HepG2 (cell line): ENCODE measurements around the gene TMED9. TPM values are rescaled to one million over a fixed set of nuclear protein-coding genes. Genes with fewer than 3 reads are reported as not detected.

Source experiments
- ARHGAP35 ChIP-seq: sonication (generic); formaldehyde crosslinking; IDR thresholded peaks from 2 replicates; pipeline ENCODE4 v1.9.0; 2022; ENCODE audit warnings: mild to moderate bottlenecking, inconsistent platforms, moderate library complexity, missing genetic modification reagents, borderline replicate concordance
- CC2D1A ChIP-seq: sonication (generic); formaldehyde crosslinking; IDR thresholded peaks from 2 replicates; pipeline ENCODE4 v1.8.1; 2023; ENCODE audit warnings: mild to moderate bottlenecking, missing genetic modification reagents
- CERS6 ChIP-seq: sonication (generic); formaldehyde crosslinking; IDR thresholded peaks from 2 replicates; pipeline ENCODE4 v1.5.0; 2020; ENCODE audit warnings: missing genetic modification reagents
- GATA4 ChIP-seq: sonication (generic); IDR thresholded peaks from 2 replicates; pipeline ENCODE4 v1.6.1; 2016; ENCODE audit warnings: antibody characterized with exemption, low read depth, borderline replicate concordance
- HCFC1 ChIP-seq: fragments of 150-350 bp; IDR thresholded peaks from 2 replicates; pipeline ENCODE4 v1.6.1; 2014; ENCODE audit warnings: low read depth, low read length
- KDM4B ChIP-seq: sonication (generic); formaldehyde crosslinking; IDR thresholded peaks from 2 replicates; pipeline ENCODE4 v1.4.0; 2020; ENCODE audit warnings: missing genetic modification reagents
- NFIB ChIP-seq: sonication (generic); formaldehyde crosslinking; IDR thresholded peaks from 2 replicates; pipeline ENCODE4 v1.9.0; 2021; ENCODE audit warnings: missing genetic modification reagents, mild to moderate bottlenecking, borderline replicate concordance
- NR3C1 ChIP-seq: sonication (generic); formaldehyde crosslinking; IDR thresholded peaks from 2 replicates; pipeline ENCODE4 v1.4.0; 2020; ENCODE audit warnings: missing genetic modification reagents
- POGZ ChIP-seq: sonication (generic); formaldehyde crosslinking; IDR thresholded peaks from 2 replicates; pipeline ENCODE4 v1.4.0; 2020; ENCODE audit warnings: mild to moderate bottlenecking, missing genetic modification reagents
- PPARG ChIP-seq: conservative IDR thresholded peaks from 2 replicates; pipeline ENCODE4 v1.6.1; 2016; ENCODE audit warnings: missing biosample characterization, missing genetic modification reagents
- SATB2 ChIP-seq: sonication (generic); formaldehyde crosslinking; IDR thresholded peaks from 2 replicates; pipeline ENCODE4 v1.5.0; 2020; ENCODE audit warnings: missing genetic modification reagents
- THAP11 ChIP-seq: IDR thresholded peaks from 2 replicates; pipeline ENCODE4 v1.6.1; 2016; ENCODE audit warnings: missing biosample characterization, missing genetic modification reagents
- XBP1 ChIP-seq: sonication (generic); formaldehyde crosslinking; IDR thresholded peaks from 2 replicates; pipeline ENCODE4 v1.5.0; 2020; ENCODE audit warnings: missing genetic modification reagents
- ZBTB7B ChIP-seq: sonication (generic); formaldehyde crosslinking; IDR thresholded peaks from 2 replicates; pipeline ENCODE4 v1.4.0; 2020; ENCODE audit warnings: missing genetic modification reagents
- ZNF569 ChIP-seq: sonication (generic); formaldehyde crosslinking; IDR thresholded peaks from 2 replicates; pipeline ENCODE4 v1.5.0; 2020; ENCODE audit warnings: mild to moderate bottlenecking, missing genetic modification reagents, moderate library complexity, borderline replicate concordance
- ZNF629 ChIP-seq: sonication (generic); formaldehyde crosslinking; conservative IDR thresholded peaks from 2 replicates; pipeline ENCODE4 v1.5.0; 2020; ENCODE audit warnings: missing genetic modification reagents
- ZNF879 ChIP-seq: sonication (generic); formaldehyde crosslinking; IDR thresholded peaks from 2 replicates; pipeline ENCODE4 v1.8.1; 2023; ENCODE audit warnings: missing genetic modification reagents
- polyA plus RNA-seq, 8 experiments: library from polyadenylated mRNA; depleted of rRNA in 3 of 8; stranded (reverse) in 7 of 8; unstranded in 1 of 8; fragments of >200 nt; fragmentation: Illumina TruSeq in 4 of 8; extraction: Trizol in 4 of 8; gene quantifications; 2 replicates each; pipeline versions ENCODE4 v1.2.1 to v1.2.3, GENCODE V29; 2011 to 2016; ENCODE audit warnings: low read depth in 4 of 8, missing spikeins in 1 of 8, mixed read lengths in 1 of 8; ENCODE audit not compliant: insufficient read depth in 1 of 8
- total RNA-seq, 5 experiments: library from RNA; depleted of rRNA; stranded (reverse); fragments of >200 nt; fragmentation: Illumina TruSeq; extraction: Trizol; gene quantifications; 2 replicates each; pipeline ENCODE4 v1.2.3, GENCODE V29; 2016; ENCODE audit warnings: low read depth in 1 of 5
- TF ChIP-seq, protein P1 (sequence below): sonication (generic); formaldehyde crosslinking; IDR thresholded peaks from 2 replicates; pipeline ENCODE4 v1.8.0; 2023; ENCODE audit warnings: mild to moderate bottlenecking, missing genetic modification reagents
- TF ChIP-seq, protein P2 (sequence below): sonication (generic); formaldehyde crosslinking; IDR thresholded peaks from 2 replicates; pipeline ENCODE4 v1.4.0; 2020; ENCODE audit warnings: mild to moderate bottlenecking, missing genetic modification reagents

The TMED9 gene
- total and polyA plus RNA-seq, 2 of the 13 experiments (the other 11 are each of a cell fraction or from before 2014, with no cell fraction given): 161 to 350 TPM

DNA sequence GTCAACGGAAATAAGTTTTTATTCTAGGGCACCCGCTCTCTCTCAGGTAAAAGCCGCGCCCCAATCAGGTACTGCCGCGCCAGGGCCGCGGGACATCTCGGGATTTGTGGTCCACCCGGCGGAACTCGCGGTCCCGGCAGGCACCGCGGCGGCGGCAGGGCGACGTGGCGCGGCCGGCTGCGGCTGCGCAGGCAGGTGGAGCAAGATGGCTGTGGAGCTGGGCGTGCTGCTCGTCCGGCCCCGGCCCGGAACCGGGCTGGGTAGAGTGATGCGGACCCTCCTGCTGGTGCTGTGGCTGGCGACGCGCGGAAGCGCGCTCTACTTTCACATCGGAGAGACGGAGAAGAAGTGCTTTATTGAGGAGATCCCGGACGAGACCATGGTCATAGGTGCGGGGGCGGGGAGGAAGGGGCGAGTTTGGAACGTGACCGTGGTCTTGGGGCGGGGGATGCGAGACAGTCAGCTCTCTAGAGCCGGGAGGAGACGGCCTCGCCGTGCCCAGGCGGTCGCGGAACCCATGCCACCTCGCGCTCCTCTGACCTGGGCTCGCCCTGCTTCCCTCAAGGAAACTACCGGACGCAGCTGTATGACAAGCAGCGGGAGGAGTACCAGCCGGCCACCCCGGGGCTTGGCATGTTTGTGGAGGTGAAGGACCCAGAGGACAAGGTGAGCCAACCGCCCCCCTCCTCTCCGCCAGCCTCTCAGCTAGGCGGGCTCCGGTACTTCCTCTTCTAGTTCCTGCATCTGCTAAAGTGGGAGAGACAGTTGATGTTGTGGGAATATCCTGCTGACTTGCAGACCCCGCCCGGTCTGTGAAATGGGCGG, at the start of gene TMED9 (continued):
- TF ChIP-seq, protein P1, sequence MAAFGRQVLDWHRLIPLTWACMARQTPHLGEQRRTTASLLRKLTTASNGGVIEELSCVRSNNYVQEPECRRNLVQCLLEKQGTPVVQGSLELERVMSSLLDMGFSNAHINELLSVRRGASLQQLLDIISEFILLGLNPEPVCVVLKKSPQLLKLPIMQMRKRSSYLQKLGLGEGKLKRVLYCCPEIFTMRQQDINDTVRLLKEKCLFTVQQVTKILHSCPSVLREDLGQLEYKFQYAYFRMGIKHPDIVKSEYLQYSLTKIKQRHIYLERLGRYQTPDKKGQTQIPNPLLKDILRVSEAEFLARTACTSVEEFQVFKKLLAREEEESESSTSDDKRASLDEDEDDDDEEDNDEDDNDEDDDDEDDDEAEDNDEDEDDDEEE (CRISPR knock-in tag): peak; percentile 56; the same call in 1 of the 2 replicates
- TF ChIP-seq KDM4B: peak; percentile 24; the same call in 1 of the 2 replicates
- peak; percentile 99 for TF ChIP-seq THAP11 (CRISPR knock-in tag)
- TF ChIP-seq NFIB (CRISPR knock-in tag): no peak
- TF ChIP-seq XBP1 (CRISPR knock-in tag): peak; percentile 93
- TF ChIP-seq ZNF569: no peak
- no peak for TF ChIP-seq CC2D1A
- TF ChIP-seq ARHGAP35 (CRISPR knock-in tag): peak; percentile 90
- no peak for TF ChIP-seq POGZ (CRISPR knock-in tag)
- no peak for TF ChIP-seq ZNF879
- TF ChIP-seq CERS6 (CRISPR knock-in tag): no peak
- peak; percentile 89 for TF ChIP-seq HCFC1
- TF ChIP-seq, protein P2, sequence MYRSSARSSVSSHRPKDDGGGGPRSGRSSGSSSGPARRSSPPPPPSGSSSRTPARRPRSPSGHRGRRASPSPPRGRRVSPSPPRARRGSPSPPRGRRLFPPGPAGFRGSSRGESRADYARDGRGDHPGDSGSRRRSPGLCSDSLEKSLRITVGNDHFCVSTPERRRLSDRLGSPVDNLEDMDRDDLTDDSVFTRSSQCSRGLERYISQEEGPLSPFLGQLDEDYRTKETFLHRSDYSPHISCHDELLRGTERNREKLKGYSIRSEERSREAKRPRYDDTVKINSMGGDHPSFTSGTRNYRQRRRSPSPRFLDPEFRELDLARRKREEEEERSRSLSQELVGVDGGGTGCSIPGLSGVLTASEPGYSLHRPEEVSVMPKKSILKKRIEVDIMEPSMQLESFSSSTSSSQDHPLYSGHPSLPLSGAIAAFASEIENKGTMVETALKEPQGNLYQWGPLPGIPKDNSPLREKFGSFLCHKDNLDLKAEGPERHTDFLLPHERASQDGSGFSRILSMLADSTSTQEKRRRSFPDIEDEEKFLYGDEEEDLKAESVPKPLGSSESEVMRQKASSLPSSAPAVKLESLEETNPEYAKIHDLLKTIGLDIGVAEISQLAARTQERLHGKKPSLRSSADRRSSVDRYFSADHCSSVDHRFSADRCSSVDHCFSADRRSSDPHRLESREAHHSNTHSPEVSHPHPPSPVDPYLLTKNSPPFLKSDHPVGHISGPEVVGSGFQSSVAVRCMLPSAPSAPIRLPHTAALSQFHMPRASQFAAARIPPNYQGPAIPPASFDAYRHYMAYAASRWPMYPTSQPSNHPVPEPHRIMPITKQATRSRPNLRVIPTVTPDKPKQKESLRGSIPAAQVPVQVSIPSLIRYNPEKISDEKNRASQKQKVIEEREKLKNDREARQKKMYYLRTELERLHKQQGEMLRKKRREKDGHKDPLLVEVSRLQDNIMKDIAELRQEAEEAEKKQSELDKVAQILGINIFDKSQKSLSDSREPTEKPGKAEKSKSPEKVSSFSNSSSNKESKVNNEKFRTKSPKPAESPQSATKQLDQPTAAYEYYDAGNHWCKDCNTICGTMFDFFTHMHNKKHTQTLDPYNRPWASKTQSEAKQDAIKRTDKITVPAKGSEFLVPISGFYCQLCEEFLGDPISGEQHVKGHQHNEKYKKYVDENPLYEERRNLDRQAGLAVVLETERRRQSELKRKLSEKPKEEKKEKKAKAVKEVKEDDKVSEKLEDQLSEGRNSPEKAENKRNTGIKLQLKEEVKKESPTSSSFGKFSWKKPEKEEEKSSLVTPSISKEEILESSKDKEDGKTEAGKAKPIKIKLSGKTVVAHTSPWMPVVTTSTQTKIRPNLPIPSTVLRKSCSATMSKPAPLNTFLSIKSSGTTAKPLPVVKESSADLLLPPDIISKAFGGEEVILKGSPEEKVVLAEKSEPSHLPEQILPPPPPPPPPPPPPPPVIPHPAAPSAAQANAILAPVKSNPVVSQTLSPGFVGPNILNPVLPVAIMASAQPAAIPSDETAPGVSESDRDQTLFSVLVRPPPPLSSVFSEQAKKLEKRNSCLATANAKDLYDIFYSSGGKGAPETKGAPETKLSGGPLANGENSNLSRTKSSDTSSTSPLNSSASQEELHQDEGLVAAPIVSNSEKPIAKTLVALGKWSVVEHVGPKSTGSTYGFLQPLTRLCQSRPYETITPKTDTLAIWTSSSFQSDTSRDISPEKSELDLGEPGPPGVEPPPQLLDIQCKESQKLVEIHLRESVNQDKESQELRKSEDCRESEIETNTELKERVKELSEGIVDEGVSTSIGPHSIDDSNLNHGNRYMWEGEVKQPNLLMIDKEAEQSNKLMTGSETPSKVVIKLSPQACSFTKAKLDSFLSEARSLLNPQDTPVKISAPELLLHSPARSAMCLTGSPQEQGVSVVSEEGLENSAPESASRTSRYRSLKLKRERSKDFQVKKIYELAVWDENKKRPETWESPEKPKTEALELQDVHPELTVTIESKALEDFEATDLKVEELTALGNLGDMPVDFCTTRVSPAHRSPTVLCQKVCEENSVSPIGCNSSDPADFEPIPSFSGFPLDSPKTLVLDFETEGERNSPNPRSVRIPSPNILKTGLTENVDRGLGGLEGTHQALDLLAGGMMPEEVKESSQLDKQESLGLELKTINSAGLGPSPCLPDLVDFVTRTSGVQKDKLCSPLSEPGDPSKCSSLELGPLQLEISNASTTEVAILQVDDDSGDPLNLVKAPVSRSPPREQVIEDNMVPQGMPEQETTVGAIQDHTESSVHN: no peak
- TF ChIP-seq NR3C1: no peak
- 0 out of 2 replicates have a peak, but pooled peaks have one; percentile 20 for TF ChIP-seq SATB2 (CRISPR knock-in tag)
- peak; percentile 64 for TF ChIP-seq ZNF629 (CRISPR knock-in tag)
- no peak for TF ChIP-seq ZBTB7B (CRISPR knock-in tag)
- TF ChIP-seq GATA4: 0 out of 2 replicates have a peak, but pooled peaks have one; percentile 33
- TF ChIP-seq PPARG (CRISPR knock-in tag): no peak; the same call in 1 of the 2 replicates
